GM20431 (cell line): ENCODE measurements around the gene RNF207.

Experiments
- in situ Hi-C: fragments of 300-500 bp; cut with MseI, MboI; formaldehyde crosslinking; loops from one replicate; pipeline ENCODE4 v1.15.0; 2020; ENCODE audit warnings: low sequenced_read_pairs; ENCODE audit not compliant: unreplicated experiment

Gene RNF207

GRCh38 chr1:6171548-6172124 is 34.3 kb upstream of the RNF207 start:
- in situ Hi-C loops: no loop called here

GRCh38 chr1:6172549-6172948 is 33.4 kb upstream of the RNF207 start:
- in situ Hi-C loops: no loop called here

GRCh38 chr1:6174621-6175410 is 31.1 kb upstream of the RNF207 start:
- in situ Hi-C loops: no loop called here

GRCh38 chr1:6175411-6175828 is 30.5 kb upstream of the RNF207 start:
- in situ Hi-C loops: no loop called here

- in situ Hi-C loops: no loop called here
Observed at GRCh38 chr1:6176779-6177178, 29.1 kb upstream of the RNF207 start.

GRCh38 chr1:6177681-6178380 is 28.1 kb upstream of the RNF207 start:
- in situ Hi-C loops: no loop called here

GRCh38 chr1:6178751-6179563 is 27.0 kb upstream of the RNF207 start:
- in situ Hi-C loops: no loop called here

- in situ Hi-C loops: no loop called here
Observed at GRCh38 chr1:6179564-6180175, 26.2 kb upstream of the RNF207 start.

- in situ Hi-C loops: no loop called here
Observed at GRCh38 chr1:6180268-6180706, 25.6 kb upstream of the RNF207 start, which contains the start of gene CHD5. TSS of gene CHD5 (minus strand) at chr1:6180321. CDS start at chr1:6180023, 298 bp downstream.

- in situ Hi-C loops: no loop called here
Observed at GRCh38 chr1:6180707-6181311, 25.1 kb upstream of the RNF207 start.

- in situ Hi-C loops: no loop called here
Observed at GRCh38 chr1:6181347-6181770, 24.6 kb upstream of the RNF207 start.

- in situ Hi-C loops: no loop called here
Observed at GRCh38 chr1:6183520-6183989, 22.4 kb upstream of the RNF207 start.

- in situ Hi-C loops: no loop called here
Observed at GRCh38 chr1:6184083-6184783, 21.7 kb upstream of the RNF207 start.

- in situ Hi-C loops: no loop called here
Observed at GRCh38 chr1:6185151-6185550, 20.8 kb upstream of the RNF207 start.

- in situ Hi-C loops: no loop called here
Observed at GRCh38 chr1:6185635-6186382, 20.1 kb upstream of the RNF207 start.

GRCh38 chr1:6188466-6188865 is 17.5 kb upstream of the RNF207 start:
- in situ Hi-C loops: no loop called here

GRCh38 chr1:6191968-6192367 is 14.0 kb upstream of the RNF207 start:
- in situ Hi-C loops: no loop called here
